GM23338 (cell line): ENCODE measurements around the gene POLQ. TPM values are rescaled to one million over a fixed set of nuclear protein-coding genes. Genes with fewer than 3 reads are reported as not detected.

Experiments used
- ATAC-seq: fragments of 200-7000 bp; cut with Tn5 transposase; 3 replicates; pipeline ENCODE4 v1.9.1; 2020
- DNase-seq: peaks from one replicate; pipeline ENCODE4 v3.0.0-alpha.2; 2015; ENCODE audit warnings: low spot score
- H2AFZ ChIP-seq: fragments of 200-600 bp; sonication (generic); 2 replicates; pipeline ENCODE4 v1.8.0; 2016; ENCODE audit warnings: antibody characterized with exemption, mild to moderate bottlenecking, moderate library complexity
- H3F3A ChIP-seq: fragments of 200-600 bp; sonication (generic); replicated peaks from 2 replicates; pipeline ENCODE4 v1.8.0; 2017; ENCODE audit warnings: antibody characterized with exemption, mixed run types, low read depth
- H3K27ac ChIP-seq: fragments of 200-600 bp; sonication (generic); 2 replicates; pipeline ENCODE4 v1.6.1; 2016; ENCODE audit warnings: low read depth
- H3K27me3 ChIP-seq: fragments of 200-600 bp; sonication (generic); 2 replicates; pipeline ENCODE4 v1.8.0; 2016; ENCODE audit warnings: mild to moderate bottlenecking, mixed run types, moderate library complexity; ENCODE audit not compliant: insufficient read depth
- H3K36me3 ChIP-seq: fragments of 200-600 bp; sonication (generic); 2 replicates; pipeline ENCODE4 v1.8.0; 2016; ENCODE audit warnings: mild to moderate bottlenecking; ENCODE audit not compliant: insufficient read depth
- H3K4me1 ChIP-seq: fragments of 200-600 bp; sonication (generic); 2 replicates; pipeline ENCODE4 v1.8.0; 2016; ENCODE audit warnings: mild to moderate bottlenecking, moderate library complexity; ENCODE audit not compliant: insufficient read depth
- H3K4me2 ChIP-seq: fragments of 200-600 bp; sonication (generic); 2 replicates; pipeline ENCODE4 v1.7.1; 2017; ENCODE audit warnings: mixed run types
- H3K4me3 ChIP-seq: fragments of 200-600 bp; sonication (generic); 2 replicates; pipeline ENCODE4 v1.6.1; 2016; ENCODE audit warnings: mixed run types
- H3K79me2 ChIP-seq: fragments of 200-600 bp; sonication (generic); replicated peaks from 2 replicates; pipeline ENCODE4 v1.8.0; 2017; ENCODE audit warnings: mild to moderate bottlenecking; ENCODE audit not compliant: insufficient read depth
- H3K9me2 ChIP-seq: fragments of 200-600 bp; sonication (generic); 2 replicates; pipeline ENCODE4 v1.8.0; 2017; ENCODE audit not compliant: insufficient read depth
- H4K20me1 ChIP-seq: fragments of 200-600 bp; sonication (generic); replicated peaks from 2 replicates; pipeline ENCODE4 v1.8.0; 2017; ENCODE audit warnings: mild to moderate bottlenecking; ENCODE audit not compliant: insufficient read depth
- H3K27ac Mint-ChIP-seq: 2 replicates; pipeline ENCODE4 v1.8.0; 2020; ENCODE audit warnings: inconsistent platforms, mild to moderate bottlenecking, moderate library complexity, mixed read lengths
- H3K27me3 Mint-ChIP-seq: 3 replicates; pipeline ENCODE4 v1.8.0; 2022; ENCODE audit warnings: low read depth, mild to moderate bottlenecking, moderate library complexity, mixed read lengths, inconsistent platforms; ENCODE audit not compliant: insufficient read depth, poor library complexity
- H3K36me3 Mint-ChIP-seq: 3 replicates; pipeline ENCODE4 v1.8.0; 2021; ENCODE audit warnings: low read depth, mild to moderate bottlenecking, inconsistent platforms, moderate library complexity, mixed read lengths
- H3K4me1 Mint-ChIP-seq: 3 replicates; pipeline ENCODE4 v1.8.0; 2020; ENCODE audit warnings: mild to moderate bottlenecking, inconsistent platforms, mixed read lengths
- H3K4me3 Mint-ChIP-seq: 3 replicates; pipeline ENCODE4 v1.8.0; 2021; ENCODE audit warnings: moderate library complexity, mild to moderate bottlenecking, inconsistent platforms, mixed read lengths
- H3K9me3 Mint-ChIP-seq: 3 replicates; pipeline ENCODE4 v1.8.0; 2020; ENCODE audit warnings: moderate library complexity, mild to moderate bottlenecking, inconsistent platforms, mixed read lengths
- CREB1 ChIP-seq: fragments of 250-450 bp; sonication (Bioruptor Pico); IDR thresholded peaks from 2 replicates; pipeline ENCODE4 v1.5.0; 2020; ENCODE audit warnings: low read depth, mild to moderate bottlenecking, moderate library complexity
- CTCF ChIP-seq, 2 experiments: fragments of 200-600 bp in 1 of 2; sonication (generic) in 1 of 2; conservative IDR thresholded peaks; 2 replicates each; pipeline versions ENCODE4 v1.5.1 to v1.6.1; 2016 to 2017; ENCODE audit warnings: antibody characterized with exemption in 2 of 2, low read depth in 2 of 2, mild to moderate bottlenecking in 2 of 2, moderate library complexity in 1 of 2
- ETS1 ChIP-seq: IDR thresholded peaks from 2 replicates; pipeline ENCODE4 v1.6.1; 2016; ENCODE audit warnings: antibody characterized with exemption
- EZH2 ChIP-seq: fragments of 200-600 bp; sonication (generic); IDR thresholded peaks from one replicate; pipeline ENCODE4 v1.8.0; 2017; ENCODE audit warnings: antibody characterized with exemption, mild to moderate bottlenecking, low read depth; ENCODE audit not compliant: unreplicated experiment
- EZH2phosphoT487 ChIP-seq: fragments of 200-600 bp; sonication (generic); IDR thresholded peaks from one replicate; pipeline ENCODE4 v1.8.1; 2018; ENCODE audit warnings: antibody characterized with exemption; ENCODE audit not compliant: unreplicated experiment
- JUNB ChIP-seq: IDR thresholded peaks from one replicate; pipeline ENCODE4 v1.6.1; 2016; ENCODE audit warnings: antibody characterized with exemption; ENCODE audit not compliant: unreplicated experiment
- NANOG ChIP-seq: IDR thresholded peaks from 2 replicates; pipeline ENCODE4 v1.6.1; 2016; ENCODE audit warnings: antibody characterized with exemption, borderline replicate concordance
- POLR2AphosphoS5 ChIP-seq: IDR thresholded peaks from 2 replicates; pipeline ENCODE4 v1.6.1; 2016; ENCODE audit warnings: antibody characterized with exemption, low read depth
- REST ChIP-seq: IDR thresholded peaks from one replicate; pipeline ENCODE4 v1.6.1; 2018; ENCODE audit warnings: antibody characterized with exemption; ENCODE audit not compliant: unreplicated experiment
- STAT1 ChIP-seq: IDR thresholded peaks from one replicate; pipeline ENCODE4 v1.6.1; 2016; ENCODE audit warnings: antibody characterized with exemption; ENCODE audit not compliant: unreplicated experiment
- ZNF114 ChIP-seq: fragments of 250-450 bp; sonication (Bioruptor Pico); IDR thresholded peaks from 2 replicates; pipeline ENCODE4 v1.5.0; 2020; ENCODE audit warnings: mild to moderate bottlenecking, moderate library complexity
- ZNF331 ChIP-seq: fragments of 250-450 bp; sonication (Bioruptor Pico); IDR thresholded peaks from 2 replicates; pipeline ENCODE4 v1.5.0; 2020; ENCODE audit warnings: low read depth, mild to moderate bottlenecking, moderate library complexity
- ZNF462 ChIP-seq: fragments of 250-450 bp; sonication (Bioruptor Pico); IDR thresholded peaks from 2 replicates; pipeline ENCODE4 v1.5.0; 2020; ENCODE audit warnings: mild to moderate bottlenecking, moderate library complexity
- polyA plus RNA-seq: library from polyadenylated mRNA; unstranded; fragments of >200 nt; fragmentation: Nextera tagmentation; extraction: Ambion mirVana; gene quantifications from 2 replicates; pipeline ENCODE4 v1.2.1, GENCODE V29; 2016
- total RNA-seq: library from RNA; depleted of rRNA; stranded (reverse); fragments of >200 nt; shearing (Covaris generic); gene quantifications from 2 replicates; pipeline ENCODE4 v1.2.3, GENCODE V29; 2014

POLQ gene
- total and polyA plus RNA-seq, 2 experiments from 2014 or later, result 6.9 to 20.6 TPM

GRCh38 chr3:121557426-121557934, 11.7 kb upstream of the POLQ start:
- no peak overlapping the region for H3K27ac Mint-ChIP-seq
- H2AFZ ChIP-seq, result peak overlapping the region; percentile 49; the same call in 1 of the 2 replicates
- H3K4me2 ChIP-seq, result no peak overlapping the region
- no peak overlapping the region for H3K27ac ChIP-seq
- no peak for TF ChIP-seq NANOG
- TF ChIP-seq STAT1, result no peak
- no peak for TF ChIP-seq JUNB
- no peak for TF ChIP-seq EZH2phosphoT487
- TF ChIP-seq REST, result no peak
- no peak for TF ChIP-seq CTCF (conservative IDR thresholded peaks at IDR 0.05; ENCODE audit: low read depth in 2 of 2)
- no peak for TF ChIP-seq CREB1 (CRISPR knock-in tag)
- TF ChIP-seq EZH2, result no peak
- no peak for TF ChIP-seq ZNF462 (CRISPR knock-in tag)
- no peak for TF ChIP-seq ZNF114 (CRISPR knock-in tag)
- TF ChIP-seq POLR2AphosphoS5, result no peak
- TF ChIP-seq ETS1, result no peak
- no peak for TF ChIP-seq ZNF331 (CRISPR knock-in tag)
- no peaks in the 10 kb centered on the region for H3K9me2 ChIP-seq
- H3K36me3 Mint-ChIP-seq, result peaks cover 12% of the 10 kb centered on the region
- no peaks in the 10 kb centered on the region for H3K27me3 ChIP-seq
- peaks cover 2% of the 10 kb centered on the region for H3K27me3 Mint-ChIP-seq
- H3K36me3 ChIP-seq, result no peaks in the 10 kb centered on the region
- H3K79me2 ChIP-seq, result no peaks in the 10 kb centered on the region
- peaks cover 16% of the 10 kb centered on the region for H3K4me1 ChIP-seq
- H3K9me3 Mint-ChIP-seq, result peaks cover 9% of the 10 kb centered on the region; the same call in 1 of the 3 replicates
- ATAC-seq (no peak), DNase-seq (no peak)
- H3K4me1 Mint-ChIP-seq, result peaks cover 13% of the 10 kb centered on the region
- no peaks in the 10 kb centered on the region for H4K20me1 ChIP-seq
- no peak overlapping the region for H3K4me3 ChIP-seq
- H3K4me3 Mint-ChIP-seq, result no peak overlapping the region
- no peaks in the 10 kb centered on the region for H3F3A ChIP-seq
